ENCODE measurements around the gene ROR1. TPM values are rescaled to one million over a fixed set of nuclear protein-coding genes. Genes with fewer than 3 reads are reported as not detected.

Gene ROR1
- total RNA-seq, 1 experiment from 2014 or later = 2.7 TPM

- ATAC-seq = no peak
- intact Hi-C loops (cut with micrococcal nuclease) = no loop called here
- Histone ChIP-seq H2AFZ (ENCODE audit: low read depth, low read length, poor library complexity, severe bottlenecking) (no peak overlapping the region), H3K79me2 (ENCODE audit: insufficient read depth, low read length) (no peaks in the 10 kb centered on the region), H3K4me1 (ENCODE audit: control insufficient read depth in 1 of 2, insufficient read depth in 2 of 2, low read length in 2 of 2) (no peaks in the 10 kb centered on the region), H3K9ac (ENCODE audit: low read length) (no peak overlapping the region), H3K9me2 (ENCODE audit: insufficient read depth) (no peaks in the 10 kb centered on the region), H3K27me3 (ENCODE audit: insufficient read depth, low read length) (no peaks in the 10 kb centered on the region), H3K4me3 (replicated peaks in 1 of 2; ENCODE audit: low read depth in 1 of 2, low read length in 2 of 2) (no peak overlapping the region), H3K36me3 (ENCODE audit: control insufficient read depth in 1 of 2, insufficient read depth in 2 of 2, low read length in 2 of 2) (no peaks in the 10 kb centered on the region), H3K27ac (ENCODE audit: low read depth, low read length) (no peak overlapping the region), H4K20me1 (ENCODE audit: insufficient read depth) (no peaks in the 10 kb centered on the region), H3K4me2 (ENCODE audit: low read length) (no peak overlapping the region), H3K9me3 (ENCODE audit: control insufficient read depth in 1 of 2, insufficient read depth in 1 of 2, low read depth in 1 of 2, low read length in 2 of 2) (no peaks in the 10 kb centered on the region)
- no TSS peak for BruUV-seq (replicated peaks)
- ChIA-PET POLR2A (no interaction called here), CTCF (interaction anchor here (1.0 kb wide), 1 partner anchor 96 kb away, joined by 3 read pairs; no protein-coding TSS in a partner anchor), RAD21 (ENCODE audit: low non-redundant PET in 1 of 2, low total read pairs in 2 of 2, uncharacterized antibody in 2 of 2, unreplicated experiment in 2 of 2) (no interaction called here)
- TF ChIP-seq JUND (IDR thresholded peaks at IDR 0.05) (no peak), SRF (IDR thresholded peaks at IDR 0.05; ENCODE audit: low read depth) (no peak), ZFX (IDR thresholded peaks at IDR 0.05) (no peak), YY1 (IDR thresholded peaks at IDR 0.05; ENCODE audit: extremely low read depth, insufficient replicate concordance, low read depth, low read length) (no peak), CTCF (IDR thresholded peaks at IDR 0.05 in 2 of 3, conservative IDR thresholded peaks at IDR 0.05 in 1 of 3; ENCODE audit: borderline replicate concordance in 1 of 3, insufficient read depth in 1 of 3, low read depth in 2 of 3, low read length in 2 of 3) (no peak), EGR1 (IDR thresholded peaks at IDR 0.05; ENCODE audit: low read depth) (no peak), MAX (IDR thresholded peaks at IDR 0.05) (no peak), ZBTB33 (IDR thresholded peaks at IDR 0.05; ENCODE audit: extremely low read depth, insufficient replicate concordance, low read length) (no peak), RAD21 (IDR thresholded peaks at IDR 0.05; ENCODE audit: low read depth) (no peak), SIN3A (IDR thresholded peaks at IDR 0.05; ENCODE audit: low read depth) (no peak), EZH2 (IDR thresholded peaks at IDR 0.05) (no peak), ATF3 (IDR thresholded peaks at IDR 0.05) (no peak), POLR2AphosphoS5 (IDR thresholded peaks at IDR 0.05; ENCODE audit: low read depth, low read length) (no peak), POLR2A (IDR thresholded peaks at IDR 0.05; ENCODE audit: borderline replicate concordance, extremely low read depth, insufficient read depth, insufficient read length) (no peak), CBX3 (IDR thresholded peaks at IDR 0.05; ENCODE audit: low read depth) (no peak), ZNF274 (IDR thresholded peaks at IDR 0.05; ENCODE audit: low read depth, low read length) (no peak), SP1 (IDR thresholded peaks at IDR 0.05; ENCODE audit: low read depth) (no peak)
- no peak for DNase-seq (ENCODE audit: low read depth, low spot score)
Measured at GRCh38 chr1:64150729-64151230, 377.0 kb downstream of the ROR1 start.

Measured in HCT116 (cell line).